Rectal smooth muscle tissue (tissue), 1 donor: ENCODE measurements around the gene EFNA4.

Experiments
- H3K27ac ChIP-seq: one replicate; pipeline ENCODE4 v1.7.0; 2013; ENCODE audit warnings: low read depth, low read length, inconsistent platforms
- H3K27me3 ChIP-seq: one replicate; pipeline ENCODE4 v1.7.0; 2013; ENCODE audit warnings: low read length; ENCODE audit not compliant: control insufficient read depth, insufficient read depth
- H3K36me3 ChIP-seq: one replicate; pipeline ENCODE4 v1.7.0; 2013; ENCODE audit warnings: low read length; ENCODE audit not compliant: control insufficient read depth, insufficient read depth
- H3K4me1 ChIP-seq: one replicate; pipeline ENCODE4 v1.7.0; 2013; ENCODE audit warnings: low read length; ENCODE audit not compliant: control insufficient read depth, insufficient read depth
- H3K4me3 ChIP-seq: one replicate; pipeline ENCODE4 v1.7.0; 2013; ENCODE audit warnings: low read length
- H3K9ac ChIP-seq: one replicate; pipeline ENCODE4 v1.7.0; 2013; ENCODE audit warnings: low read length

The EFNA4 gene

GRCh38 chr1:155063550-155064110 is at the start of gene EFNA4:
EFNA4 (plus strand) TSS chr1:155063740; CDS start chr1:155063824, 84 bp downstream.
- H3K9ac ChIP-seq: peak within 1 kb of the TSS; percentile 66
- H3K36me3 ChIP-seq: peaks cover 6% of the 10 kb centered on the region
- peaks cover 9% of the 10 kb centered on the region for H3K4me1 ChIP-seq
- H3K4me3 ChIP-seq: peak within 1 kb of the TSS; percentile 93
- no peaks in the 10 kb centered on the region for H3K27me3 ChIP-seq
- H3K27ac ChIP-seq: peak within 1 kb of the TSS; percentile 67

- no peak overlapping the region for H3K9ac ChIP-seq
- H3K4me1 ChIP-seq: peaks cover 13% of the 10 kb centered on the region
- no peak overlapping the region for H3K27ac ChIP-seq
Observed at GRCh38 chr1:155014709-155015508, 48.6 kb upstream of the EFNA4 start.

GRCh38 chr1:155015527-155016230 is 47.9 kb upstream of the EFNA4 start:
- no peak overlapping the region for H3K27ac ChIP-seq
- H3K4me1 ChIP-seq: peaks cover 13% of the 10 kb centered on the region
- H3K9ac ChIP-seq: no peak overlapping the region

More at GRCh38 chr1:155014709-155015508, 48.6 kb upstream of the EFNA4 start:
- Histone ChIP-seq H3K27me3 (no peaks in the 10 kb centered on the region), H3K4me3 (no peak overlapping the region), H3K36me3 (no peaks in the 10 kb centered on the region)

GRCh38 chr1:155016231-155016831 is 47.2 kb upstream of the EFNA4 start:
- H3K9ac ChIP-seq: no peak overlapping the region
- peaks cover 13% of the 10 kb centered on the region for H3K4me1 ChIP-seq
- H3K27ac ChIP-seq: peak overlapping the region; percentile 94
- no peak overlapping the region for H3K4me3 ChIP-seq
- no peaks in the 10 kb centered on the region for H3K27me3 ChIP-seq
- H3K36me3 ChIP-seq: no peaks in the 10 kb centered on the region

More at GRCh38 chr1:155015527-155016230, 47.9 kb upstream of the EFNA4 start:
- no peaks in the 10 kb centered on the region for H3K36me3 ChIP-seq
- no peak overlapping the region for H3K4me3 ChIP-seq
- H3K27me3 ChIP-seq: no peaks in the 10 kb centered on the region

- Histone ChIP-seq H3K27me3 (no peaks in the 10 kb centered on the region), H3K4me3 (peak overlapping the region; percentile 66), H3K4me1 (peaks cover 9% of the 10 kb centered on the region), H3K36me3 (no peaks in the 10 kb centered on the region), H3K9ac (peak overlapping the region; percentile 70), H3K27ac (peak overlapping the region; percentile 94)
Observed at GRCh38 chr1:155017041-155017945, 46.2 kb upstream of the EFNA4 start.

GRCh38 chr1:155017946-155018316 is 45.6 kb upstream of the EFNA4 start:
- Histone ChIP-seq H3K27ac (peak overlapping the region; percentile 94), H3K4me1 (peaks cover 6% of the 10 kb centered on the region), H3K27me3 (no peaks in the 10 kb centered on the region), H3K4me3 (peak overlapping the region; percentile 66), H3K36me3 (no peaks in the 10 kb centered on the region), H3K9ac (peak overlapping the region; percentile 70)

GRCh38 chr1:155018617-155019348 is 44.8 kb upstream of the EFNA4 start:
- Histone ChIP-seq H3K27ac (no peak overlapping the region), H3K4me3 (no peak overlapping the region), H3K27me3 (no peaks in the 10 kb centered on the region), H3K9ac (no peak overlapping the region), H3K36me3 (no peaks in the 10 kb centered on the region), H3K4me1 (peaks cover 6% of the 10 kb centered on the region)

- Histone ChIP-seq H3K27me3 (no peaks in the 10 kb centered on the region), H3K9ac (no peak overlapping the region), H3K4me1 (peaks cover 6% of the 10 kb centered on the region), H3K36me3 (no peaks in the 10 kb centered on the region), H3K27ac (no peak overlapping the region), H3K4me3 (no peak overlapping the region)
Observed at GRCh38 chr1:155019377-155020245, 43.9 kb upstream of the EFNA4 start.

GRCh38 chr1:155022136-155022926 is 41.2 kb upstream of the EFNA4 start:
- Histone ChIP-seq H3K36me3 (no peaks in the 10 kb centered on the region), H3K9ac (no peak overlapping the region), H3K4me3 (no peak overlapping the region), H3K27ac (no peak overlapping the region), H3K4me1 (peaks cover 4% of the 10 kb centered on the region), H3K27me3 (no peaks in the 10 kb centered on the region)

- no peaks in the 10 kb centered on the region for H3K36me3 ChIP-seq
- H3K27me3 ChIP-seq: no peaks in the 10 kb centered on the region
- H3K27ac ChIP-seq: no peak overlapping the region
- H3K4me3 ChIP-seq: no peak overlapping the region
- peaks cover under 1% of the 10 kb centered on the region for H3K4me1 ChIP-seq
- H3K9ac ChIP-seq: no peak overlapping the region
Observed at GRCh38 chr1:155022927-155023236, 40.7 kb upstream of the EFNA4 start.
